Measurements from ENCODE around the gene NELFA. TPM values are rescaled to one million over a fixed set of nuclear protein-coding genes. Genes with fewer than 3 reads are reported as not detected.

Gene NELFA
- total RNA-seq, 1 experiment from 2014 or later: 56.1 TPM

DNA sequence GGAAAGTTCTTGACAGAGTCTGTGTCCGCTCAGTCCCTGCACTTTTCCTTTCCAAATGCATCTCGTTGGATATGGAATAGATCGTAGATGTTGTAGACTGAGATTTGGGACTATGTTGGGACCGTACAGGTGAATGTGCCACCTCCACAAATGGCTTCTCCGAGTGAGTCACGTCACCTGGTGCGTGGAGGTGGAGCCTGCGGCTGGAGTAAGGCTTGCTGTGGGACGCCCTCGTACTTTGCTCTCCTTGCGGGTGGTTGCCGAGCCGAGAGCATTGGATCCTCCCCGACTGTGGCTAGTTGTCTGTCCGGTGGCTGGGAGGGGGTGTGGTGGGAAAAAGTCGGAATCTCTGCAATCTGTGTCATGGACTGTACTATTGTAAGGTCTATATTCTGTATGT, 60.5 kb downstream of the NELFA start:
- no peaks in the 10 kb centered on the region for H3K27me3 ChIP-seq (ENCODE audit: insufficient read depth, low read length)
- no peak overlapping the region for H3K27ac ChIP-seq (ENCODE audit: low read depth, low read length)
- intact Hi-C loops (cut with micrococcal nuclease): no loop called here
- H2AFZ ChIP-seq (ENCODE audit: low read depth, low read length, poor library complexity, severe bottlenecking): no peak overlapping the region
- no peak for DNase-seq (ENCODE audit: low read depth, low spot score)
- H4K20me1 ChIP-seq (ENCODE audit: insufficient read depth): peaks cover 2% of the 10 kb centered on the region; the same call in 1 of the 2 replicates
- no peak overlapping the region for H3K4me2 ChIP-seq (ENCODE audit: low read length)
- no peak overlapping the region for H3K9ac ChIP-seq (ENCODE audit: low read length)
- no peak overlapping the region for H3K4me3 ChIP-seq (replicated peaks in 1 of 2; ENCODE audit: low read depth in 1 of 2, low read length in 2 of 2)
- no peaks in the 10 kb centered on the region for H3K4me1 ChIP-seq (ENCODE audit: control insufficient read depth in 1 of 2, insufficient read depth in 2 of 2, low read length in 2 of 2)
- BruUV-seq (replicated peaks): no TSS peak
- no peak for ATAC-seq
- RAD21 ChIA-PET (ENCODE audit: low non-redundant PET in 1 of 2, low total read pairs in 2 of 2, uncharacterized antibody in 2 of 2, unreplicated experiment in 2 of 2): no interaction called here
- H3K9me3 ChIP-seq (ENCODE audit: control insufficient read depth in 1 of 2, insufficient read depth in 1 of 2, low read depth in 1 of 2, low read length in 2 of 2): no peaks in the 10 kb centered on the region
- POLR2A ChIA-PET: no interaction called here
- H3K9me2 ChIP-seq (ENCODE audit: insufficient read depth): no peaks in the 10 kb centered on the region
- peaks cover 11 to 32% of the 10 kb centered on the region in 2 experiments for H3K36me3 ChIP-seq (ENCODE audit: control insufficient read depth in 1 of 2, insufficient read depth in 2 of 2, low read length in 2 of 2)
- H3K79me2 ChIP-seq (ENCODE audit: insufficient read depth, low read length): peaks cover 29% of the 10 kb centered on the region
- CTCF ChIA-PET: no interaction called here
- TF ChIP-seq CBX3 (IDR thresholded peaks at IDR 0.05; ENCODE audit: low read depth) (no peak), EGR1 (IDR thresholded peaks at IDR 0.05; ENCODE audit: low read depth) (no peak), POLR2A (IDR thresholded peaks at IDR 0.05; ENCODE audit: borderline replicate concordance, extremely low read depth, insufficient read depth, insufficient read length) (no peak), JUND (IDR thresholded peaks at IDR 0.05) (no peak), EZH2phosphoT487 (IDR thresholded peaks at IDR 0.05; ENCODE audit: borderline replicate concordance) (no peak), ELF1 (IDR thresholded peaks at IDR 0.05; ENCODE audit: borderline replicate concordance, low read depth) (no peak), ZNF274 (IDR thresholded peaks at IDR 0.05; ENCODE audit: low read depth, low read length) (no peak), RAD21 (IDR thresholded peaks at IDR 0.05; ENCODE audit: low read depth) (no peak), POLR2AphosphoS5 (IDR thresholded peaks at IDR 0.05; ENCODE audit: low read depth, low read length) (no peak), FOSL1 (IDR thresholded peaks at IDR 0.05; ENCODE audit: low read depth) (no peak), SIN3A (IDR thresholded peaks at IDR 0.05; ENCODE audit: low read depth) (no peak), EZH2 (IDR thresholded peaks at IDR 0.05) (no peak), SRF (IDR thresholded peaks at IDR 0.05; ENCODE audit: low read depth) (no peak), CEBPB (IDR thresholded peaks at IDR 0.05; ENCODE audit: low read depth) (no peak), YY1 (IDR thresholded peaks at IDR 0.05; ENCODE audit: extremely low read depth, insufficient replicate concordance, low read depth, low read length) (no peak)
- TF ChIP-seq, protein P1, sequence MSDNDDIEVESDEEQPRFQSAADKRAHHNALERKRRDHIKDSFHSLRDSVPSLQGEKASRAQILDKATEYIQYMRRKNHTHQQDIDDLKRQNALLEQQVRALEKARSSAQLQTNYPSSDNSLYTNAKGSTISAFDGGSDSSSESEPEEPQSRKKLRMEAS (IDR thresholded peaks at IDR 0.05): no peak
- TF ChIP-seq, protein P2, sequence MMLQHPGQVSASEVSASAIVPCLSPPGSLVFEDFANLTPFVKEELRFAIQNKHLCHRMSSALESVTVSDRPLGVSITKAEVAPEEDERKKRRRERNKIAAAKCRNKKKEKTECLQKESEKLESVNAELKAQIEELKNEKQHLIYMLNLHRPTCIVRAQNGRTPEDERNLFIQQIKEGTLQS (IDR thresholded peaks at IDR 0.05): no peak
- TF ChIP-seq, protein P3, sequence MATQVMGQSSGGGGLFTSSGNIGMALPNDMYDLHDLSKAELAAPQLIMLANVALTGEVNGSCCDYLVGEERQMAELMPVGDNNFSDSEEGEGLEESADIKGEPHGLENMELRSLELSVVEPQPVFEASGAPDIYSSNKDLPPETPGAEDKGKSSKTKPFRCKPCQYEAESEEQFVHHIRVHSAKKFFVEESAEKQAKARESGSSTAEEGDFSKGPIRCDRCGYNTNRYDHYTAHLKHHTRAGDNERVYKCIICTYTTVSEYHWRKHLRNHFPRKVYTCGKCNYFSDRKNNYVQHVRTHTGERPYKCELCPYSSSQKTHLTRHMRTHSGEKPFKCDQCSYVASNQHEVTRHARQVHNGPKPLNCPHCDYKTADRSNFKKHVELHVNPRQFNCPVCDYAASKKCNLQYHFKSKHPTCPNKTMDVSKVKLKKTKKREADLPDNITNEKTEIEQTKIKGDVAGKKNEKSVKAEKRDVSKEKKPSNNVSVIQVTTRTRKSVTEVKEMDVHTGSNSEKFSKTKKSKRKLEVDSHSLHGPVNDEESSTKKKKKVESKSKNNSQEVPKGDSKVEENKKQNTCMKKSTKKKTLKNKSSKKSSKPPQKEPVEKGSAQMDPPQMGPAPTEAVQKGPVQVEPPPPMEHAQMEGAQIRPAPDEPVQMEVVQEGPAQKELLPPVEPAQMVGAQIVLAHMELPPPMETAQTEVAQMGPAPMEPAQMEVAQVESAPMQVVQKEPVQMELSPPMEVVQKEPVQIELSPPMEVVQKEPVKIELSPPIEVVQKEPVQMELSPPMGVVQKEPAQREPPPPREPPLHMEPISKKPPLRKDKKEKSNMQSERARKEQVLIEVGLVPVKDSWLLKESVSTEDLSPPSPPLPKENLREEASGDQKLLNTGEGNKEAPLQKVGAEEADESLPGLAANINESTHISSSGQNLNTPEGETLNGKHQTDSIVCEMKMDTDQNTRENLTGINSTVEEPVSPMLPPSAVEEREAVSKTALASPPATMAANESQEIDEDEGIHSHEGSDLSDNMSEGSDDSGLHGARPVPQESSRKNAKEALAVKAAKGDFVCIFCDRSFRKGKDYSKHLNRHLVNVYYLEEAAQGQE (IDR thresholded peaks at IDR 0.05; ENCODE audit: low read depth): no peak
- TF ChIP-seq, protein P4, sequence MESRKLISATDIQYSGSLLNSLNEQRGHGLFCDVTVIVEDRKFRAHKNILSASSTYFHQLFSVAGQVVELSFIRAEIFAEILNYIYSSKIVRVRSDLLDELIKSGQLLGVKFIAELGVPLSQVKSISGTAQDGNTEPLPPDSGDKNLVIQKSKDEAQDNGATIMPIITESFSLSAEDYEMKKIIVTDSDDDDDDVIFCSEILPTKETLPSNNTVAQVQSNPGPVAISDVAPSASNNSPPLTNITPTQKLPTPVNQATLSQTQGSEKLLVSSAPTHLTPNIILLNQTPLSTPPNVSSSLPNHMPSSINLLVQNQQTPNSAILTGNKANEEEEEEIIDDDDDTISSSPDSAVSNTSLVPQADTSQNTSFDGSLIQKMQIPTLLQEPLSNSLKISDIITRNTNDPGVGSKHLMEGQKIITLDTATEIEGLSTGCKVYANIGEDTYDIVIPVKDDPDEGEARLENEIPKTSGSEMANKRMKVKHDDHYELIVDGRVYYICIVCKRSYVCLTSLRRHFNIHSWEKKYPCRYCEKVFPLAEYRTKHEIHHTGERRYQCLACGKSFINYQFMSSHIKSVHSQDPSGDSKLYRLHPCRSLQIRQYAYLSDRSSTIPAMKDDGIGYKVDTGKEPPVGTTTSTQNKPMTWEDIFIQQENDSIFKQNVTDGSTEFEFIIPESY (IDR thresholded peaks at IDR 0.05; ENCODE audit: extremely low read depth, insufficient replicate concordance, low read length): no peak

Data from HCT116 (cell line).